T47D (cell line): Measurements from ENCODE around the gene RUSC2.
"Not testable (repeated sequence)": the region's sequence is repeated elsewhere in the genome, so short reads cannot be mapped to it uniquely, and the experiment has no call there.

Experiments
- DNase-seq, 2 experiments: peaks; one replicate each; pipeline versions ENCODE4 v3.0.0 to v3.0.0-alpha.2; 2011 to 2012; ENCODE audit warnings: low read depth in 1 of 2, low spot score in 1 of 2
- JUND ChIP-seq: IDR thresholded peaks from 2 replicates; pipeline ENCODE4 v1.6.1; 2012; ENCODE audit warnings: low read depth
- in situ Hi-C: cut with HindIII; loops from 2 replicates; pipeline ENCODE4 v1.10.0; 2016; ENCODE audit warnings: low sequenced_read_pairs, low pct_unique_long_range_greater_than_20kb

Gene RUSC2

GRCh38 chr9:35489313-35490154 is at the start of gene RUSC2:
Gene RUSC2, plus strand, starts transcription at chr9:35490111. Its CDS starts 56,411 bp downstream, at chr9:35546522.
- TF ChIP-seq JUND, result no peak
- DNase-seq, result peak; percentile 36 to 80
- in situ Hi-C loops, result no loop called here

GRCh38 chr9:35446012-35446411 is 43.9 kb upstream of the RUSC2 start:
- in situ Hi-C loops, result no loop called here
- TF ChIP-seq JUND, result no peak
- DNase-seq, result no peak

GRCh38 chr9:35448496-35448895 is 41.4 kb upstream of the RUSC2 start:
- no peak for TF ChIP-seq JUND
- no peak for DNase-seq
- in situ Hi-C loops, result no loop called here

- in situ Hi-C loops, result no loop called here
- TF ChIP-seq JUND, result no peak
- DNase-seq, result no peak
These were observed 37.4 kb upstream of the RUSC2 start for GRCh38 chr9:35452481-35452880.

- no peak for DNase-seq
- no peak for TF ChIP-seq JUND
- in situ Hi-C loops, result no loop called here
These were observed 36.1 kb upstream of the RUSC2 start for GRCh38 chr9:35453786-35454185.

- in situ Hi-C loops, result no loop called here
- TF ChIP-seq JUND, result no peak
- no peak for DNase-seq
These were observed 25.5 kb upstream of the RUSC2 start for GRCh38 chr9:35464141-35465025.

- in situ Hi-C loops, result no loop called here
- no peak for DNase-seq
- no peak for TF ChIP-seq JUND
These were observed 19.6 kb upstream of the RUSC2 start for GRCh38 chr9:35470340-35470739.

GRCh38 chr9:35470894-35471293 is 19.0 kb upstream of the RUSC2 start:
- no peak for TF ChIP-seq JUND
- in situ Hi-C loops, result no loop called here
- no peak for DNase-seq

GRCh38 chr9:35476596-35476995 is 13.3 kb upstream of the RUSC2 start:
- in situ Hi-C loops, result no loop called here
- no peak for DNase-seq
- no peak for TF ChIP-seq JUND

- in situ Hi-C loops, result not testable (repeated sequence)
- DNase-seq, result peak; percentile 43 to 86
These were observed 12.6 kb upstream of the RUSC2 start for GRCh38 chr9:35477211-35477855.

- no peak for DNase-seq
- no peak for TF ChIP-seq JUND
- in situ Hi-C loops, result no loop called here
These were observed 11.0 kb upstream of the RUSC2 start for GRCh38 chr9:35478871-35479270.

- in situ Hi-C loops, result no loop called here
- TF ChIP-seq JUND, result no peak
- peak; percentile 38 to 81 for DNase-seq
These were observed 8.4 kb upstream of the RUSC2 start for GRCh38 chr9:35481347-35481975.
